T-helper 2 cell (primary cell): ENCODE results near the gene NMNAT3.
"Not testable (repeated sequence)": the region's sequence is repeated elsewhere in the genome, so short reads cannot be mapped to it uniquely, and the experiment has no call there.

Source experiments
- DNase-seq, 5 experiments: peaks; one replicate each; pipeline versions ENCODE4 v3.0.0 to v3.0.0-alpha.2; 2012 to 2022

The NMNAT3 gene

GRCh38 chr3:139634111-139634635 is 43.6 kb downstream of the NMNAT3 start:
- no peak for DNase-seq

GRCh38 chr3:139633511-139633910 is 44.3 kb downstream of the NMNAT3 start:
- DNase-seq = no peak

DNA sequence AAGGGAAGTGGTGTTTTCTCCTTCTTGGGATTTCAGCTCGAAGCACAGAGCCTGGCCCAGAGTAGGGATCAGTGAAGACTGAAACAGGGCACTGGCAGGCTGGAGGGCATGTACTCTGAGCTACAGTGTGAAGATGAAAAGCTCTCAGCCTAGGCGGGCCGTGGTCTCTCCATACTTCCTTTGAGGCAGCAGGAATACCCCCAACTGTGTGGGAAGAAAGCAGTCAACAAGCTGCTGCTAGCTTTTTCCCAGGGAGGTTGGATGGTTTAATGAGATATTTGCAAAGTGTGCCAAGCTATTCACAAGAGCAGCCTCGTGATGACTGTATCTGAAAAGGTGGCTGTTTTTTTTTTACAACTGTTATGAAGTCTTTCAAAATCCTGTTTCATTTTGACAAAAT is 47.2 kb downstream of the NMNAT3 start:
- DNase-seq = no peak

DNA sequence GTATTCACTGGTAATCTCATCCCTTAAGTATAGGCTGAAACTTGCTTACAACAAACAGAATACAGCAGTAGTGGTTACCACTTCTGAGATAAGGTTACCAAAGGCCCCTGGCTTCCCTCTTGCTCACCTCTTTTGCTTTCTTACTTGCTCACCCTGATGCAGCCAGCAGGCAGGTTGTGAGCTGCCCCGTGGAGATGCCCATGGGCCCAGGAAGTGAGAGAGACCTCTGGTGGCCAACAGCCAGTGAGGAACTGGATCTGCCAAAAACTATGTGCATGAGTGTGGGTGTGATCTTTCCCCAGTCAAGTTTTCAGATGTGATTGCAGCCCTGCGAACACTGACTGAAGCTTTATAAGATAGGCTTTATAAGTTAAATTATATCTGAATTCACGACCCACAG is 48.7 kb downstream of the NMNAT3 start:
- peak in 1 of 5 experiments; percentile 64 for DNase-seq

GRCh38 chr3:139627759-139628158 is 50.0 kb downstream of the NMNAT3 start:
- DNase-seq = no peak

- no peak for DNase-seq
These were observed 57.3 kb downstream of the NMNAT3 start for GRCh38 chr3:139620438-139620837.

DNA sequence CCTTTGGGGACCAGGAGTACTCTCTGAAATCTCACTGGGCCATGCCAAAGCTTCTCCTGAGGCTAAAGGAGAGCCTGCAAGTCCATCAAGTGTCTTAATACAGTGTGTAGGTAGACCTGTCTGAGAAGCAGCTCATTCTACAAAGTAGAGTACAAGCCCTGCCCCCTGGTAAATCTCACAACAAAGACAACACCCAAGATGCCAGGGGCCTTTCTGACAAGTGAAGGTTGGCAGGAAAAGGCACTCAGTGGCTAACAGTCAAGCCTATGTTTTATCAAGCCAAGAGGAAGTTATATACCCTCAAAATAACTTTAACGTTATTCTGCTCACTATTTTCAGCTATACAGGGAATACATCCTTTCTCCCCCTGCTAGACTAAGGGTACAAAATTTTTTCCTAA is 58.3 kb downstream of the NMNAT3 start:
- DNase-seq = no peak

GRCh38 chr3:139617672-139618268 is 60.0 kb downstream of the NMNAT3 start:
- no peak for DNase-seq

- DNase-seq = no peak
These were observed 66.2 kb downstream of the NMNAT3 start for GRCh38 chr3:139611528-139611927.

DNA sequence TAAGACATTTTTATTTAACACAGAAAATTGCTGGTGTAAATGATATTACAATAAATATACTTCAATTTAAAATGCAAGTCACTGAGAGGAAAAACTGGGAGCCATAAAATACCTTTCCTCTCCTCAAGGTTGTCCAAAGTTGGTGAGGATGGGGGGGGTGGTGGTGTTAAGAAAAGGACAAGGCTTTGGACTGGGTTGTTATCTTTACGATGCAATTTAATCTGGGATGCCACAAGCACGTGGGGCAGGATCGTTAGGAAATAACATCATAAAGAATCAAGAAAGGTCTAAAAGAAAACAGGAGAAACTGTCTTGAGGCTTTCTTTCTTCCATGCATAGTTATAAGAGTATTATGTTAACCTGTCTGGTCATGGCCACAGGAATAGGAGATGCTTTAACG is 66.9 kb downstream of the NMNAT3 start:
- DNase-seq = no peak

- DNase-seq = no peak
These were observed 68.8 kb downstream of the NMNAT3 start for GRCh38 chr3:139608924-139609323.

DNA sequence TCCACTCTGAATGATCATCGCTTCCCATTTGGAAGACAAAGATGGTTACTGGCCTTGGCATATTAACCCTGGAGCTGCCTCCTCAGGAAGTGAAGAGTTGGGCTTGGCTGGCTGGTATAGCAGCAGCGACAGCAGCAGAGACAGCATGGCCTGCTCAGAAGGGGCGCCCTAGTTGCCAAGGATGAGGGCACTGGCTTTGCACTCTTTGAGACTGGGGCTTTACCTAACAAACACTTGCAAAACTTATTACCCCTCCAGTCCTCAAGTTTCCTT is 69.7 kb downstream of the NMNAT3 start:
- no peak for DNase-seq

GRCh38 chr3:139607257-139608107 is 70.3 kb downstream of the NMNAT3 start:
- DNase-seq = no peak

GRCh38 chr3:139602003-139602402 is 75.8 kb downstream of the NMNAT3 start:
- DNase-seq = no peak

DNA sequence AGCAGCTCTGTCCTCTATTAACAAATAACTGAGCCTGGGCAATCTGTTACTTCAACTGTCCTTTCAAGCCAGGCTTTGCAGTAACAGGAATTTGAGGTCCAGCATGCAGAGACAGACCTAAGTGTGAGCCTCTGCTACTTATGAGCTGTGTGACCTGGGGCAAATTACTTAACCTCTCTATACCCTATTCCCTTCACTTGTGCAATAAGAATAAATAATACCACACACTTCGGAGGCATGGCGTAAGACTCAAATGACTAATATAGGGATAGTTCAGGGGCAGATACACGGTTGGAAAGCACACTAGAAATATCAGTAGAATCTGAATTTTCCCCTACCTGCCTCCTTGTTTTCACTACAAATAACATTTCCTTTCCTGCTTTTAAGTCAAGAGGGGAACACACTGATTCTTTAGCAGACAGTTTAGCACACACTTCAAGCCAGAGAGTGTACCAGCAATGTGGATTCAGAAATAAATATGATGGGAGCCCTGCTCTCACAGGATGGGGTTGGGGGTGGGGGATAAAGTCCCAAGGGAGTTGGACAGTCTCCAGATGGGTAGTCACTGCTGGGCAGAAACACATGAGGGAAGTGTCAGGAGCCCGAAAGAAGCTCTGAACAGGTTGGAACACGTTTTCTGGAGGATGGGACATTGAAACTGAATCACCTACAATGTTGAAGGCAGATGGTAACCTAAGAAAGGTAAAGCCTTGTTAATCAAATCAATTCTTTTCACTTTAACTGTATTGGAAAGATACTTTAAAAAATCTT is 76.4 kb downstream of the NMNAT3 start:
- DNase-seq = no peak

DNA sequence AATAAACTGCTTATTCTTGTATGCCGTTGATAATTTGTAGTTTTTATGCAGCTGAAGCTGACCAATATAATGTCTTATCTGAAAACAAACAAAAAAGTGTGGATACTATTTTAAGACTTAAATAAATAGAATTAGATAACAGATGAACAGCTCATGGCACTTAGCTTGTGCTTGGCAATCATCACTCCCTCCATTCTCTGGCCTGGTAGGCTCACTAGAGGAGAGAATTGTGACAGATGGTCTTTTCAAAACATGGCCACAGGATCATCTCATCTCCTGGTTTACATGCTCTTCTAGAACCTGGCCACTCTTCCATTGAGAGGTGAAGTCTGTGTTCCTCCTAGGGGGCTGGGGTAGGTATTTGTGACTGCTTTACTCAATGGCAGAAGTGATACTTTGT is 79.8 kb downstream of the NMNAT3 start:
- DNase-seq = no peak

- not testable (repeated sequence) for DNase-seq
These were observed 86.6 kb downstream of the NMNAT3 start for GRCh38 chr3:139591186-139591585.

DNA sequence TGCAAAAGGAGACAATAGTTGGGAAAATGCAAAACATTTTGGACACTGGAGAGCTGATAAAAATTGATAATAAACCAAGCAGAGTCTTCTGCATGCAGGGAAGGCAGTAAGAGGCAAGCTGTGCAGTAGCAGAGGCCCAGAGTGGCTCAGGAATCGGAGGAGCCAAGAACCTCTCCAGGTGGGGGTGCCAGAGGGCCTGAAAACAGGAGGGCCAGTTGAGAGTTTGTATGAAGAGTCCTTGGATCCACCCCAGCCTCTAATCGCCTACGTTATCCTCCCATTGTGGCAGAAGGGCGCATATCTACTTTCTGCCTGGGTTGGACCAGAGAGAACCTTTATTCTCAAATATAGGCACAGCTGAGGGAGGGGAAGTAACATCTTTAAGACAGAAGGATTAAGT is 89.3 kb downstream of the NMNAT3 start:
- no peak for DNase-seq

DNA sequence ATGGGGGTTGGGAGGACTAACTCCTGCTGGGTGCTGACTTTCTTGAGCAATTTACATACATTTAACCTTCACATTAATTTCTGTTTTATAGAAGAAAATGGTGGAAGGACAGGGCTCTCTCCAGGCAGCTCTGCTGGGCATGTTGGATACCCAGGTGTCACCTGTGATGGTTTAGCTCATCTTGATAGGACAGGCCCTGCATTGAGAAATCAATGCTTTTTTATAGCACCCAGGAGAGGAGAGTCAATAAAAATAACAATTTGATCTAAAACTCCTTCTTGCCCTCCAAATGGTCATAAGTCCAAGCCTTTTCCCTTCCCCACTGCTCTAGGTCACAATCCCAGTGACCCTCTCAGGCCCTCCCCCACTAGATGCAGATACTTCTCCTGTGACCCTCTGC is 90.0 kb downstream of the NMNAT3 start:
- no peak for DNase-seq

DNA sequence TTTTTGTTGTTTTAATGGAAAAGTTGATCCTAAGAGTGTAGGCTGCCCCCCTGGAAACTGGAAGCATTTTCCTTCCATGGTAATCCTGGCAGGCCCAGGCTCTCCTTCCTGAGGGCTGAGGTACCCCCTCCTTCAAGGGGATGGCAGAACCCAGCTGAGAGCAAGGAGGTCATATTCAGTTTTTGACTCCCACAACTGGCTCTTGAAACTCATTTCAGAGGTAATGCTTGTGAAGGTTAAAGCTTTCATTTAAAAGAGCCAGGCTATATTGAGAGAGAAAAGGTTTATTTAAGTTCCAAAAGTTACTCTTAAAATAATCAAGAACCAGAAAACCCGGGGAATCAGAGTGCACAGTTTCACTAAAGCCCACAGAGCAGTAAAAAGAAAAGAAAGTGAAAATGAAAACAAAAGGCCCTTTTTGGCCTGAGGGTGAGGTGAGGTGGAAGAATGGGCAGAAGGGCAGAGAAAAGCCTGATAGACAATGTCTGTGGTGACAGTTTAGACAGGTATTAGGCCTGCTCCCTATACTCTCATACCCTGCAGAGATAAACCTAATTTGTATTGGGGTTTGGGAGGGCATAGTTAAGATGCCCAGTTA is 91.3 kb downstream of the NMNAT3 start:
- DNase-seq = no peak

- no peak for DNase-seq
These were observed 92.0 kb downstream of the NMNAT3 start for GRCh38 chr3:139585820-139586219.

DNA sequence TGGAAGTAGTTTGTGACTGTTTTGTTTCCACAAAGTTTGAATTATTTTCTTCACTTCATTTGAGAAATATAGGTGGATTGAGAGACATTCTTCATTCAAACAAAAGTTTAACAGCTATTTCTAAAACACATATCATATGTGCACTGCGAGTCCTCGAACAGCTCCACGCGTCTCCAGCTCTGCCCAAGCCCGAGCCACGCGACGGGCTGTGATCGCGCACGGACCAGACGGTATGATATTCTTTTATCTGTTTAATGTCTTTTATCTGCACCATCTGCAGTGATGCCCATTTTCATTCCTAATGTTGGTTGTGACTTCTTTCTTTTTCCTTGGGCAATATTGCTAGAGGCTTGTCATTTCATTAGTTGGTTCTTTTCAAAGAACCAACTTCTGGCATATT is 94.1 kb downstream of the NMNAT3 start:
- not testable (repeated sequence) for DNase-seq

DNA sequence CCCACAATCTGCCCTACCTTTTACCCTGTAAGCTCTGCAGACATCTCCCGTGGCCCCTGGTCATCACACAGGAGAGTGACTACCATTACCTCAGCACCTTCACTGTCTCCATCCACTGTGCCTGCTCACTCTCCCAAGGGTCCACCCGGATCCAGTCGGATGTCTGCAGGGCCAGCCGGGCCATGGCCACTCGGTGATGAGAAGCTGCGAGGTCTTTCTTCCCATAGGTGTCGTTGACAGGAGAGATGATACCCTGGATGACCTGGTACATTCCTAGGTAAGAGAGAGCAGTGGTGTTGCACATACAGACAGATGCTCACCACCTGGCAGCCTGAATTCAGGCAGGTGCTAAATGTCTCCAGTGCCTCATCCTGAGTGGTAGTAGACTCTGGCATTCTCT is 99.0 kb downstream of the NMNAT3 start:
- DNase-seq = no peak
